GM23248 (cell line): ENCODE measurements around the gene PPP2R3B. TPM values are rescaled to one million over a fixed set of nuclear protein-coding genes. Genes with fewer than 3 reads are reported as not detected.

Experiments used
- DNase-seq: peaks from one replicate; pipeline ENCODE4 v3.0.0-alpha.2; 2015
- H2AFZ ChIP-seq: fragments of 200-600 bp; sonication (generic); 2 replicates; pipeline ENCODE4 v1.6.1; 2016; ENCODE audit warnings: antibody characterized with exemption
- H3F3A ChIP-seq: fragments of 200-600 bp; sonication (generic); 2 replicates; pipeline ENCODE4 v1.6.1; 2016; ENCODE audit warnings: mild to moderate bottlenecking, antibody characterized with exemption, mixed run types; ENCODE audit not compliant: insufficient read depth
- H3K27ac ChIP-seq: fragments of 200-600 bp; sonication (generic); 2 replicates; pipeline ENCODE4 v1.5.1; 2016; ENCODE audit warnings: mild to moderate bottlenecking
- H3K27me3 ChIP-seq: fragments of 200-600 bp; sonication (generic); replicated peaks from 2 replicates; pipeline ENCODE4 v1.6.1; 2016; ENCODE audit warnings: mild to moderate bottlenecking; ENCODE audit not compliant: insufficient read depth
- H3K36me3 ChIP-seq: fragments of 200-600 bp; sonication (generic); 2 replicates; pipeline ENCODE4 v1.6.1; 2016; ENCODE audit warnings: low read depth, mild to moderate bottlenecking
- H3K4me1 ChIP-seq: fragments of 200-600 bp; sonication (generic); 2 replicates; pipeline ENCODE4 v1.6.1; 2016; ENCODE audit warnings: mild to moderate bottlenecking; ENCODE audit not compliant: insufficient read depth
- H3K4me2 ChIP-seq: fragments of 200-600 bp; sonication (generic); one replicate; pipeline ENCODE4 v1.6.1; 2016; ENCODE audit warnings: mild to moderate bottlenecking; ENCODE audit not compliant: unreplicated experiment
- H3K4me3 ChIP-seq: fragments of 200-600 bp; sonication (generic); 2 replicates; pipeline ENCODE4 v1.5.1; 2016; ENCODE audit warnings: mild to moderate bottlenecking
- H3K79me2 ChIP-seq: fragments of 200-600 bp; sonication (generic); 2 replicates; pipeline ENCODE4 v1.6.1; 2016; ENCODE audit warnings: mild to moderate bottlenecking; ENCODE audit not compliant: insufficient read depth
- H3K9ac ChIP-seq: fragments of 200-600 bp; sonication (generic); 2 replicates; pipeline ENCODE4 v1.6.1; 2016; ENCODE audit warnings: mild to moderate bottlenecking
- H3K9me2 ChIP-seq: fragments of 200-600 bp; sonication (generic); 2 replicates; pipeline ENCODE4 v1.6.1; 2016; ENCODE audit warnings: mixed run types, mild to moderate bottlenecking, moderate library complexity; ENCODE audit not compliant: insufficient read depth
- H3K9me3 ChIP-seq: fragments of 200-600 bp; sonication (generic); one replicate; pipeline ENCODE4 v1.6.1; 2017; ENCODE audit warnings: low read depth
- H4K20me1 ChIP-seq: fragments of 200-600 bp; sonication (generic); 2 replicates; pipeline ENCODE4 v1.6.0; 2016; ENCODE audit not compliant: insufficient read depth
- EZH2 ChIP-seq: fragments of 200-600 bp; sonication (generic); IDR thresholded peaks from 2 replicates; pipeline ENCODE4 v1.6.1; 2018; ENCODE audit warnings: antibody characterized with exemption, mild to moderate bottlenecking; ENCODE audit not compliant: insufficient read depth, poor library complexity, severe bottlenecking
- EZH2phosphoT487 ChIP-seq: fragments of 200-600 bp; sonication (generic); IDR thresholded peaks from 2 replicates; pipeline ENCODE4 v1.6.1; 2018; ENCODE audit warnings: antibody characterized with exemption, moderate library complexity, mild to moderate bottlenecking, low read depth; ENCODE audit not compliant: insufficient read depth
- WGBS, 2 experiments: methylation state at CpG; one replicate each; pipeline ENCODE4 v1.1.6; 2015 to 2017; ENCODE audit warnings: low lambda C conversion rate in 2 of 2, low coverage in 1 of 2; ENCODE audit errors: missing lambda C conversion rate in 2 of 2; 5-methylcytosine and 5-hydroxymethylcytosine counted together
- in situ Hi-C: fragments of 300-500 bp; cut with MboI; formaldehyde crosslinking; loops from 2 replicates; pipeline ENCODE4 v1.15.0; 2020
- polyA plus RNA-seq: library from polyadenylated mRNA; unstranded; fragments of >200 nt; fragmentation: Nextera tagmentation; extraction: Ambion mirVana; gene quantifications from 2 replicates; pipeline ENCODE4 v1.2.1, GENCODE V29; 2016
- total RNA-seq: library from RNA; depleted of rRNA; stranded (reverse); fragments of >200 nt; shearing (Covaris generic); gene quantifications from 2 replicates; pipeline ENCODE4 v1.2.3, GENCODE V29; 2014

Gene PPP2R3B
- total and polyA plus RNA-seq, 2 experiments from 2014 or later = 7.4 to 16.6 TPM

DNA sequence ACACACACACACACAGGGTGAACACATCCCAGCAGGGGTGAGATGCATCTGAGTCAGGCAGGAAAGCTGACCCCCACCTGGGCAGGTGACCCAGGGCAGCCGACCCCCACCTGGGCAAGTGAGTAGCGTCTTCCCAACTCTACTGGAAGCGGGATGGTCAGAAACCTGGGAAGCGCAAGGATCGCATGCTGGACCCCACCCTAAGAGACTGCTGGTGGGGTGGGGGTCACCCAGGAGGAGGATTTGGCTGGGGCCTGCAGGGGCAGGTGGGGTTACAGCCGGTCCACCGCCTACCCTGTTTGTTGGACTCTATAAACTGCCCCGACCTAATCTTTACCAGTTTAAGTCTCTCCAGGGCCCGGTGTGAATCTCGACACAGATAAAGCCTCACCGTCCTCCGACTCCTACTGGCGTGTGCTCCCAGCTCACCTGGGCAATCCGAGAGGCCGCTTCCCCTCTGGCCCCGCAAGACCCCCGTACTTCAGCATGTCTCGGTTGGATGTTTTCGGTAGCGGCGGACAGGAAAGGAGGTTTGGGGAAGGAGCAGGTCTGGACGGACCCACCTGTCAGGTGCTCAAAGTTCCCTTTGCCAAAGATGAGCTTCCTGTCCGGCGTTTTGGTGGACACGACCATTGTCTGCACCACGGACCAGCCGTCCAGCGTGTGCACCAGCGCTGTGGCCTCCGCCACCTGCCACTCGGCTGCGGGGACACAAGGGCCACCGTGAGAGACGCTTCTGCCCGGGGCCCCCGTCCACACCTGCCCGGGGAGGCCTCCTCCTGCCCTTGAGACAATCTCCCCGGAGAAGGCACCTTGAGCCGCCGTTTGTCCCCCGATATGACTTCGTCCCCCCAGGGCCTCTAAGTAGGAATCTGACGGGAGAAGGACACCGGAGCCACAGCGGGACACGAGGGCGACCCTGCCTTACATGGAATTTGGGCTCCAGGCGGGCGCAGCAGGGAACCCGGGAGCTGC is 70.1 kb downstream of the PPP2R3B start:
- H3K79me2 ChIP-seq = peaks cover 12% of the 10 kb centered on the region; the same call in 1 of the 2 replicates
- no peaks in the 10 kb centered on the region for H3K4me1 ChIP-seq
- H3K9me3 ChIP-seq = no peaks in the 10 kb centered on the region
- no peaks in the 10 kb centered on the region for H3K27me3 ChIP-seq
- no peak overlapping the region for H3K27ac ChIP-seq
- WGBS, 2 experiments = 91 to 96% methylated on average over 44 to 50 of the region's 50 CpGs
- H3F3A ChIP-seq = no peaks in the 10 kb centered on the region
- no peak overlapping the region for H3K4me2 ChIP-seq
- H3K9me2 ChIP-seq = no peaks in the 10 kb centered on the region
- H3K4me3 ChIP-seq = no peak overlapping the region
- no peak for DNase-seq
- no peaks in the 10 kb centered on the region for H4K20me1 ChIP-seq
- in situ Hi-C loops = no loop called here
- TF ChIP-seq EZH2 (no peak), EZH2phosphoT487 (no peak)
- no peak overlapping the region for H2AFZ ChIP-seq
- H3K36me3 ChIP-seq = no peaks in the 10 kb centered on the region
- H3K9ac ChIP-seq = no peak overlapping the region

DNA sequence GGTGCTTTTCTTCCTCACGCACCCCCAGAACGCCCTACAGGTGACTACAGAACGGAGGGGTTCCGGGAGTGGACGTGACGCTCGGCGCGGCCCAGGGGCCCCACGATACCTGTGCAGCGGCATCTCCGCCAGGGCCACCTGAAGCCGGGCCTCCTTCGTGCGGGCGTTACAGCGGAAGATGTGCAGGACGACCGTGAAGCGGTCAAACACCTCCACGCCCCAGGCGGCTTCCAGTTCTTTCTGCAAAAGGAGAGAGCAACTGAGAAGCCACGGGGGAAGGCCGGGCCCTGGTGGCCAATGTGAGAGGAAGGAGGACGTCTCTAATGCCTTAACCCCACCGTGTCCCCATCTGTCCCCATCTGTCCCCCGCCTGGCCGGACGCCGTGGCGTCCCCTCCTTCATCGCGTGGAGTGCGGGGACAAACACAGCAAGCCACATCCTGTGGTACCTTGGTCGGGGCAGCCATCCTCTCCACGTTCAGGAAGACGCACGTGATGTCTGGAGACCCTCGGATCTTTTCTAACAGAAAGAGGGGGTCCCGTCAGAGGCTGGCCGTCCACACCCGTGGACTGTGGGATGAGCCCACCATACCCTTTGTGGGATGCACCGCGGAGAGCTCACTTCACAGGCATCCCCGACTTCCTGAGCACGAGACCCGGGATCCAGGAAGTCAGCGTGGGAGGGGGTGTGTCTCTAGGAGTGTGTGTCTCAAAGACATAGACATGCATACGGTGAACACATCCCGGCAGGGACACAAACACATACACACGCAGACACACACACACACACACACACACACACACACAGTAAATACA is 71.7 kb downstream of the PPP2R3B start:
- no peak for DNase-seq
- no peak for TF ChIP-seq EZH2phosphoT487
- TF ChIP-seq EZH2 = no peak
- no peak overlapping the region for H3K27ac ChIP-seq
- 93 to 94% methylated on average over 43 to 51 of the region's 51 CpGs for WGBS, 2 experiments
- no peak overlapping the region for H3K9ac ChIP-seq
- H2AFZ ChIP-seq = no peak overlapping the region
- H3K36me3 ChIP-seq = no peaks in the 10 kb centered on the region
- H3F3A ChIP-seq = no peaks in the 10 kb centered on the region
- H3K9me2 ChIP-seq = no peaks in the 10 kb centered on the region
- no peak overlapping the region for H3K4me3 ChIP-seq
- no peaks in the 10 kb centered on the region for H3K27me3 ChIP-seq
- H3K4me1 ChIP-seq = no peaks in the 10 kb centered on the region
- H4K20me1 ChIP-seq = no peaks in the 10 kb centered on the region
- no peak overlapping the region for H3K4me2 ChIP-seq
- H3K9me3 ChIP-seq = no peaks in the 10 kb centered on the region
- in situ Hi-C loops = no loop called here
- H3K79me2 ChIP-seq = peaks cover 12% of the 10 kb centered on the region; the same call in 1 of the 2 replicates

DNA sequence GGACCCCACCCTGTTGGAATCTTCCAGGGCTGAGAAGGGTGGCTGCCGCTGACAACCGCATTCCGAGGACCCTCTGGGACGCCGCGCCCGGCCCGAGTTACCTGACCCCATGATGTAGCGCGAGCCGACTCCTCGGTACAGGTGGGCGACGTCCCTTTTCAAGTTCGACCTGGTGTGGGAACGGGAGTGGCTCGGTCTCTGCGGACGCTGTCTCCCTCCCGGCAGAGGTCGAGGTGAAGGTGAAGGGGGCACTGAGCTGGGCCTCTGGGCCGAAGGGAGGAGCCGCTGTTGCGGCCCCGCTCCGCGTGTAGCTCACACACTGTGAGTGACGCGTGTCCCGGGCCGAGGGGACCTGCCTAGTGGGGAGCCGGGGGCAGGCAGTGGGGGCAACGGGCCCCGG is 72.7 kb downstream of the PPP2R3B start:
- no peak for DNase-seq
- Histone ChIP-seq H3K79me2 (peaks cover 12% of the 10 kb centered on the region; the same call in 1 of the 2 replicates), H3K4me3 (no peak overlapping the region), H3K4me1 (no peaks in the 10 kb centered on the region), H3K9ac (no peak overlapping the region), H3K9me2 (no peaks in the 10 kb centered on the region), H3F3A (no peaks in the 10 kb centered on the region), H2AFZ (no peak overlapping the region), H3K9me3 (no peaks in the 10 kb centered on the region), H3K27ac (no peak overlapping the region), H3K27me3 (no peaks in the 10 kb centered on the region), H3K36me3 (peaks cover 1% of the 10 kb centered on the region; the same call in 1 of the 2 replicates), H3K4me2 (no peak overlapping the region), H4K20me1 (no peaks in the 10 kb centered on the region)
- no peak for TF ChIP-seq EZH2phosphoT487
- no peak for TF ChIP-seq EZH2
- WGBS, 2 experiments = 95% methylated on average over 26 to 34 of the region's 34 CpGs
- in situ Hi-C loops = no loop called here

DNA sequence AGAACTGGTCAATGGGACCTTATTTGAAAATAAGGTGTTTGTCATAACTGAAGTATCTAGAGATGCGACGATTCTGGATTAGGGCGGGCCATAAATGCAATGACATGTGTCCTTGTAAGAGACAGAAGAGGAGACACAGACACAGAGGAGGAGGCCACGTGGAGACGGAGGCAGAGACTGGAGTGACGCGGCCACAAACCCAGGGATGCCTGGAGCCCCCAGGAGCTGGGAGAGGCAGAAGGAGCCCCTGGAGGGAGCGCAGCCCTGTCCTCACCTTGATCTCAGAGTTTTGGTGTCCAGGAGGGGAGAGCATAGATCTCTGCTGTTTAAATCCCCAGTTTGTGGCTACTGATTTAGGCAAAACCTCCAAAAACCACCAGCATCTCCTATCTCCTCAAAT is 73.2 kb downstream of the PPP2R3B start:
- peaks cover 12% of the 10 kb centered on the region; the same call in 1 of the 2 replicates for H3K79me2 ChIP-seq
- H3K9me2 ChIP-seq = no peaks in the 10 kb centered on the region
- no peaks in the 10 kb centered on the region for H3F3A ChIP-seq
- WGBS, 2 experiments = 81 to 85% methylated on average over 8 of the region's 8 CpGs
- TF ChIP-seq EZH2phosphoT487 (no peak), EZH2 (no peak)
- no peaks in the 10 kb centered on the region for H3K9me3 ChIP-seq
- no peak overlapping the region for H2AFZ ChIP-seq
- no peak for DNase-seq
- no peaks in the 10 kb centered on the region for H3K27me3 ChIP-seq
- no peak overlapping the region for H3K27ac ChIP-seq
- in situ Hi-C loops = no loop called here
- H3K4me3 ChIP-seq = no peak overlapping the region
- no peaks in the 10 kb centered on the region for H3K4me1 ChIP-seq
- H3K9ac ChIP-seq = no peak overlapping the region
- H3K36me3 ChIP-seq = peaks cover 4% of the 10 kb centered on the region; the same call in 1 of the 2 replicates
- no peaks in the 10 kb centered on the region for H4K20me1 ChIP-seq
- no peak overlapping the region for H3K4me2 ChIP-seq
